Measurements from ENCODE around the gene ABCB8.
"Not testable (repeated sequence)": the region's sequence is repeated elsewhere in the genome, so short reads cannot be mapped to it uniquely, and the experiment has no call there.

The ABCB8 gene

GRCh38 chr7:151038951-151039849 is 10.9 kb downstream of the ABCB8 start:
- DNase-seq = no peak

- DNase-seq = no peak
These were observed 11.7 kb downstream of the ABCB8 start for GRCh38 chr7:151039850-151040548.

GRCh38 chr7:151040616-151041375 is 12.5 kb downstream of the ABCB8 start:
- no peak for DNase-seq

- DNase-seq = not testable (repeated sequence)
These were observed 15.2 kb downstream of the ABCB8 start for GRCh38 chr7:151043449-151043848.

- no peak for DNase-seq
These were observed 15.7 kb downstream of the ABCB8 start for GRCh38 chr7:151043959-151044358.

- no peak for DNase-seq
These were observed 17.0 kb downstream of the ABCB8 start for GRCh38 chr7:151045262-151045661.

GRCh38 chr7:151045967-151046366 is 17.7 kb downstream of the ABCB8 start:
- no peak for DNase-seq

GRCh38 chr7:151046603-151047573 is 18.6 kb downstream of the ABCB8 start:
- DNase-seq = peak; percentile 9

- DNase-seq = peak; percentile 11
These were observed 19.9 kb downstream of the ABCB8 start, which contains the start of gene ASIC3 for GRCh38 chr7:151047976-151048815. ASIC3 (plus strand) TSS chr7:151048531; CDS start chr7:151048886, 355 bp downstream.

GRCh38 chr7:151048911-151049463 is 20.7 kb downstream of the ABCB8 start:
- DNase-seq = no peak

GRCh38 chr7:151051108-151051507 is 22.9 kb downstream of the ABCB8 start:
- no peak for DNase-seq

GRCh38 chr7:151053096-151053495 is 24.8 kb downstream of the ABCB8 start:
- DNase-seq = no peak

GRCh38 chr7:151053751-151054150 is 25.5 kb downstream of the ABCB8 start:
- DNase-seq = no peak

GRCh38 chr7:151056283-151056665 is 28.0 kb downstream of the ABCB8 start:
- no peak for DNase-seq

- no peak for DNase-seq
These were observed 28.6 kb downstream of the ABCB8 start for GRCh38 chr7:151056666-151057505.

GRCh38 chr7:151057506-151057988 is 29.3 kb downstream of the ABCB8 start, which contains the start of gene CDK5:
CDK5 (minus strand) TSS chr7:151057897; CDS start chr7:151057848, 49 bp downstream.
- DNase-seq = no peak

GRCh38 chr7:151057989-151058780 is 29.9 kb downstream of the ABCB8 start:
- peak; percentile 100 for DNase-seq

GRCh38 chr7:151058781-151059366 is 30.6 kb downstream of the ABCB8 start:
- peak; percentile 33 for DNase-seq
